ENCODE measurements around the gene RTKN. TPM values are rescaled to one million over a fixed set of nuclear protein-coding genes. Genes with fewer than 3 reads are reported as not detected.
A peak's percentile ranks its signal among the peaks of the same experiment; 100 is the strongest.

The RTKN gene
- total and polyA plus RNA-seq, 2 of the 13 experiments (the other 11 are each of a cell fraction or from before 2014, with no cell fraction given), result 159 to 166 TPM

GRCh38 chr2:74429487-74430451 lies 12.0 kb downstream of the RTKN start (continued):
- TF ChIP-seq REST (IDR thresholded peaks at IDR 0.05; ENCODE audit: borderline replicate concordance in 1 of 2, low read depth in 1 of 2, low read length in 2 of 2) (peak in 1 of 2 experiments; percentile 66; a peak in 2 of 4 replicates), ZNF414 (CRISPR knock-in tag; IDR thresholded peaks at IDR 0.05) (no peak; the same call in 1 of the 2 replicates), ESRRA (CRISPR knock-in tag; IDR thresholded peaks at IDR 0.05; ENCODE audit: low read depth) (peak; percentile 37; the same call in 1 of the 2 replicates), HOXA7 (CRISPR knock-in tag; IDR thresholded peaks at IDR 0.05) (no peak), FOSL1 (CRISPR knock-in tag; IDR thresholded peaks at IDR 0.05; ENCODE audit: borderline replicate concordance) (no peak), HNRNPLL (IDR thresholded peaks at IDR 0.05; ENCODE audit: low read depth, low read length, poor library complexity, severe bottlenecking) (peak; percentile 56), PRDM15 (CRISPR knock-in tag; IDR thresholded peaks at IDR 0.05) (no peak), BCL3 (CRISPR knock-in tag; IDR thresholded peaks at IDR 0.05) (peak; percentile 74; the same call in 1 of the 2 replicates), ZNF10 (CRISPR knock-in tag; IDR thresholded peaks at IDR 0.05; ENCODE audit: borderline replicate concordance, low read depth) (no peak), ZNF841 (CRISPR knock-in tag; IDR thresholded peaks at IDR 0.05; ENCODE audit: borderline replicate concordance) (no peak), MIER3 (CRISPR knock-in tag; IDR thresholded peaks at IDR 0.05; ENCODE audit: borderline replicate concordance) (0 out of 2 replicates have a peak, but pooled peaks have one; percentile 36), NR0B2 (CRISPR knock-in tag; IDR thresholded peaks at IDR 0.05) (no peak; the same call in 1 of the 2 replicates), SMARCC2 (IDR thresholded peaks at IDR 0.05) (no peak), NR3C1 (CRISPR knock-in tag; IDR thresholded peaks at IDR 0.05) (no peak), ZNF704 (CRISPR knock-in tag; IDR thresholded peaks at IDR 0.05; ENCODE audit: borderline replicate concordance) (no peak)
